Sigmoid colon (tissue), 3 donors: ENCODE data around the gene CSH1.
"Not testable (repeated sequence)": the region's sequence is repeated elsewhere in the genome, so short reads cannot be mapped to it uniquely, and the experiment has no call there.

Source experiments
- CTCF ChIP-seq, 4 experiments: fragments of 450-650 bp in 3 of 4; fragments of 200-600 bp in 1 of 4; IDR thresholded peaks; one replicate each; pipeline ENCODE4 v1.5.1; 2016 to 2019; ENCODE audit warnings: antibody characterized with exemption in 4 of 4, mild to moderate bottlenecking in 3 of 4, moderate library complexity in 2 of 4
- POLR2A ChIP-seq, 2 donors: fragments of 450-650 bp; IDR thresholded peaks; one replicate each; pipeline ENCODE4 v1.6.1; 2016; ENCODE audit warnings: antibody characterized with exemption in 2 of 2, mild to moderate bottlenecking in 2 of 2, moderate library complexity in 2 of 2

- TF ChIP-seq CTCF, POLR2A (IDR thresholded peaks at IDR 0.05): not testable (repeated sequence)
Measured at GRCh38 chr17:63901971-63902370, 5.6 kb upstream of the CSH1 start.
